ENCODE data around the gene MARS1.

The MARS1 gene

GRCh38 chr12:57473392-57473791 is 14.5 kb upstream of the MARS1 start:
- no peak for DNase-seq

- DNase-seq: no peak
Measured at GRCh38 chr12:57473886-57474285, 14.0 kb upstream of the MARS1 start.

- no peak for DNase-seq
Measured at GRCh38 chr12:57474430-57474829, 13.4 kb upstream of the MARS1 start.

GRCh38 chr12:57474862-57475261 is 13.0 kb upstream of the MARS1 start:
- DNase-seq: no peak

GRCh38 chr12:57475271-57476161 is 12.4 kb upstream of the MARS1 start:
- DNase-seq: no peak

GRCh38 chr12:57476162-57476992 is 11.5 kb upstream of the MARS1 start:
- peak; percentile 41 for DNase-seq

GRCh38 chr12:57476993-57477709 is 10.7 kb upstream of the MARS1 start:
- DNase-seq: no peak

GRCh38 chr12:57477710-57478681 is 9.9 kb upstream of the MARS1 start:
- DNase-seq: peak; percentile 14

- no peak for DNase-seq
Measured at GRCh38 chr12:57479043-57479375, 8.9 kb upstream of the MARS1 start.

- peak; percentile 11 for DNase-seq
Measured at GRCh38 chr12:57479376-57480115, 8.3 kb upstream of the MARS1 start, which contains the start of gene ARHGAP9. ARHGAP9 (minus strand) TSS chr12:57479866; CDS start chr12:57479406, 460 bp downstream.

- no peak for DNase-seq
Measured at GRCh38 chr12:57481671-57482070, 6.2 kb upstream of the MARS1 start.

GRCh38 chr12:57483466-57483865 is 4.4 kb upstream of the MARS1 start:
- DNase-seq: no peak

- DNase-seq: no peak
Measured at GRCh38 chr12:57485695-57486094, 2.2 kb upstream of the MARS1 start.

GRCh38 chr12:57487055-57487596 is 742 bp upstream of the MARS1 start:
- no peak for DNase-seq

- no peak for DNase-seq
Measured at GRCh38 chr12:57488402-57489156, 711 bp downstream of the MARS1 start.

- no peak for DNase-seq
Measured at GRCh38 chr12:57489157-57489641, 1.3 kb downstream of the MARS1 start.

GRCh38 chr12:57490126-57490525 is 2.3 kb downstream of the MARS1 start:
- no peak for DNase-seq

- DNase-seq: no peak
Measured at GRCh38 chr12:57491393-57492280, 3.8 kb downstream of the MARS1 start.
